ENCODE data around the gene GLI3.

- no peak for TF ChIP-seq POLR2AphosphoS5 (IDR thresholded peaks at IDR 0.05; ENCODE audit: low read depth, low read length)
- no peak for TF ChIP-seq POLR2A (IDR thresholded peaks at IDR 0.05; ENCODE audit: low read depth, low read length)
- TF ChIP-seq TAF1 (IDR thresholded peaks at IDR 0.05; ENCODE audit: borderline replicate concordance, low read depth, low read length), result no peak
These were observed 255.7 kb downstream of the GLI3 start for GRCh38 chr7:41981046-41982040.

All from GM12892 (cell line).